RWPE1 (cell line): Measurements from ENCODE around the gene BNIP5.

Source experiments
- CTCF ChIA-PET: fragments of 350-600 bp; sonication (Branson Sonifier 250); formaldehyde crosslinking; extraction: SDS; loops from one replicate; lab custom pipeline; 2021; lab: Yijun Ruan, JAX
- POLR2A ChIA-PET: fragments of 400-600 bp; formaldehyde crosslinking; extraction: SDS; loops from one replicate; lab custom pipeline; 2020; ENCODE audit warnings: antibody characterized with exemption; ENCODE audit not compliant: low non-redundant PET; lab: Yijun Ruan, JAX
- DNase-seq: peaks from one replicate; pipeline ENCODE4 v3.0.0; 2012; ENCODE audit warnings: low spot score
- H3K27ac ChIP-seq: fragments of 450-650 bp; 2 replicates; pipeline ENCODE4 v1.5.1; 2017
- CTCF ChIP-seq: fragments of 450-650 bp; conservative IDR thresholded peaks from 2 replicates; pipeline ENCODE4 v1.5.1; 2017; ENCODE audit warnings: low read depth, mild to moderate bottlenecking

Gene BNIP5

GRCh38 chr6:36308514-36308913, 28.2 kb downstream of the BNIP5 start:
- ChIA-PET CTCF (no interaction called here), POLR2A (no interaction called here)
- no peak overlapping the region for H3K27ac ChIP-seq
- DNase-seq = no peak
- no peak for TF ChIP-seq CTCF

- POLR2A ChIA-PET = no interaction called here
- no peak for DNase-seq
- no peak overlapping the region for H3K27ac ChIP-seq
- no peak for TF ChIP-seq CTCF
- CTCF ChIA-PET = no interaction called here
Measured at GRCh38 chr6:36306375-36306774, 30.3 kb downstream of the BNIP5 start.

- ChIA-PET CTCF (no interaction called here), POLR2A (no interaction called here)
- no peak for DNase-seq
- TF ChIP-seq CTCF = no peak
- H3K27ac ChIP-seq = no peak overlapping the region
Measured at GRCh38 chr6:36305885-36306284, 30.8 kb downstream of the BNIP5 start.

- DNase-seq = peak; percentile 78
- CTCF ChIA-PET = interaction anchor here (0.5 to 1.4 kb wide), 25 partner anchors 9 to 574 kb away, joined by 3 to 9 read pairs (median 3); no protein-coding TSS in a partner anchor
- TF ChIP-seq CTCF = peak; percentile 82
- H3K27ac ChIP-seq = no peak overlapping the region
- POLR2A ChIA-PET = no interaction called here
Measured at GRCh38 chr6:36302227-36302976, 34.3 kb downstream of the BNIP5 start.

- H3K27ac ChIP-seq = no peak overlapping the region
- ChIA-PET CTCF (interaction anchor here (0.5 to 1.4 kb wide), 21 partner anchors 10 to 573 kb away, joined by 3 to 9 read pairs (median 3); no protein-coding TSS in a partner anchor), POLR2A (no interaction called here)
- DNase-seq = no peak
- no peak for TF ChIP-seq CTCF
Measured at GRCh38 chr6:36301781-36302180, 34.9 kb downstream of the BNIP5 start.

- no peak for DNase-seq
- ChIA-PET POLR2A (no interaction called here), CTCF (interaction anchor here (0.6 to 1.0 kb wide), 3 partner anchors 40 to 177 kb away, joined by 3 to 4 read pairs (median 3); no protein-coding TSS in a partner anchor)
Measured at GRCh38 chr6:36301085-36301658, 35.5 kb downstream of the BNIP5 start.

More at GRCh38 chr6:36301085-36301658, 35.5 kb downstream of the BNIP5 start:
- H3K27ac ChIP-seq = no peak overlapping the region
- no peak for TF ChIP-seq CTCF
